Spleen (tissue), 3 donors: ENCODE data around the gene CUTA.

ENCODE experiments used
- POLR2A ChIP-seq, 3 donors: fragments of 450-650 bp; IDR thresholded peaks; one replicate each; pipeline ENCODE4 v1.5.1; 2017; ENCODE audit warnings: antibody characterized with exemption in 3 of 3, mild to moderate bottlenecking in 1 of 3
- POLR2AphosphoS5 ChIP-seq, 3 donors: sonication (generic); formaldehyde crosslinking; IDR thresholded peaks; one replicate each; pipeline ENCODE4 v1.5.1; 2017; ENCODE audit warnings: antibody characterized with exemption in 3 of 3

DNA sequence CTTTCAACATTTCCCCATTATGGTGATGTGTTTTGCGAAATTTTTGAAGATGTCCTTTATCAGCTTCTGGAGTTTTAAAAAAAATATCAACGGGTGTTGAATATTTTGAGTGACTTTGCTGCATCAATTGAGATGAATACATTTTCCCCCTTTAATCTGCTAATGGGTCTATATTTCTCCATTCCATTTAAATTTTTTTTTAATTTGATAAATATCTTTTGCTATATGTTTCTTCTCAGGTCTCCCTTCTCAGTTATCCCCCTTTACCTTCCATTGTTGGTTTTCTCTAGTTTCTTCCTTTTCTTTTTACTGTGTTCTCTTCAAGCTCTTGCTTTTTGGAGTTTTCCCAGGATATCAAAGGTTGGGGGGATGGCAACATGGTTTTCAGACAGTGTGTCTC is 27.7 kb downstream of the CUTA start:
- TF ChIP-seq POLR2AphosphoS5 (IDR thresholded peaks at IDR 0.05), result no peak
- TF ChIP-seq POLR2A (IDR thresholded peaks at IDR 0.05), result no peak
